ENCODE measurements around the gene PLEKHS1. TPM values are rescaled to one million over a fixed set of nuclear protein-coding genes. Genes with fewer than 3 reads are reported as not detected.
"Not testable (repeated sequence)": the region's sequence is repeated elsewhere in the genome, so short reads cannot be mapped to it uniquely, and the experiment has no call there.

PLEKHS1 gene
- total RNA-seq, 2 experiments from 2014 or later: 0.10 to 0.15 TPM

GRCh38 chr10:113822174-113822573 lies 70.7 kb downstream of the PLEKHS1 start:
- Mint-ChIP-seq H3K36me3 (ENCODE audit: low read depth) (no peaks in the 10 kb centered on the region), H3K9me3 (no peaks in the 10 kb centered on the region), H3K4me3 (no peak overlapping the region), H3K27me3 (peaks cover 10% of the 10 kb centered on the region), H3K27ac (no peak overlapping the region), H3K4me1 (no peaks in the 10 kb centered on the region)
- no peak for DNase-seq
- CTCF ChIA-PET: no interaction called here
- POLR2A ChIA-PET: no interaction called here

GRCh38 chr10:113823389-113823788 lies 71.9 kb downstream of the PLEKHS1 start:
- peaks cover 10% of the 10 kb centered on the region for H3K27me3 Mint-ChIP-seq
- POLR2A ChIA-PET: no interaction called here
- CTCF ChIA-PET: no interaction called here
- no peaks in the 10 kb centered on the region for H3K36me3 Mint-ChIP-seq (ENCODE audit: low read depth)
- DNase-seq: no peak
- H3K27ac Mint-ChIP-seq: no peak overlapping the region
- no peaks in the 10 kb centered on the region for H3K4me1 Mint-ChIP-seq
- H3K4me3 Mint-ChIP-seq: no peak overlapping the region
- no peaks in the 10 kb centered on the region for H3K9me3 Mint-ChIP-seq

- ChIA-PET POLR2A (interaction anchor here (0.6 kb wide), 1 partner anchor 16 kb away, joined by 3 read pairs; no protein-coding TSS in a partner anchor), CTCF (no interaction called here)
- Mint-ChIP-seq H3K4me1 (no peaks in the 10 kb centered on the region), H3K9me3 (no peaks in the 10 kb centered on the region), H3K36me3 (ENCODE audit: low read depth) (no peaks in the 10 kb centered on the region), H3K4me3 (no peak overlapping the region), H3K27me3 (peaks cover 15% of the 10 kb centered on the region), H3K27ac (no peak overlapping the region)
- DNase-seq: no peak
These were observed 74.3 kb downstream of the PLEKHS1 start for GRCh38 chr10:113825791-113826190.

- CTCF ChIA-PET; H3K27ac Mint-ChIP-seq; H3K4me3 Mint-ChIP-seq; DNase-seq; H3K4me1 Mint-ChIP-seq; POLR2A ChIA-PET; H3K36me3 Mint-ChIP-seq (ENCODE audit: low read depth); H3K9me3 Mint-ChIP-seq: not testable (repeated sequence)
- H3K27me3 Mint-ChIP-seq: peaks cover 12% of the 10 kb centered on the region
These were observed 77.1 kb downstream of the PLEKHS1 start for GRCh38 chr10:113828567-113828966.

Small RNA genes within 50 kb of the gene (microRNA-seq; reads per million reads assigned to microRNA genes)
- gene MIR4483 (ENCODE audit: borderline microRNAs expressed, borderline replicate concordance): not detected

Other genes with a start within 250 kb of the PLEKHS1 start
- not detected for gene HABP2, start 198.6 kb upstream of the PLEKHS1 start, total RNA-seq
- not detected for gene NRAP, start 87.6 kb upstream of the PLEKHS1 start, total RNA-seq
- gene CASP7, start 71.8 kb upstream of the PLEKHS1 start, total RNA-seq: 10 to 100 TPM; 33.5 to 35.6 TPM
- 10 to 100 TPM; 12.7 to 13.9 TPM for gene DCLRE1A, start 102.4 kb downstream of the PLEKHS1 start, total RNA-seq
- 10 to 100 TPM; 21.4 to 23.7 TPM for gene NHLRC2, start 103.0 kb downstream of the PLEKHS1 start, total RNA-seq

Data from activated CD4-positive, alpha-beta T cell treated with anti-CD3 and anti-CD28 coated beads, Interleukin-2, amount 10 ng/mL, durations not matched to agents 7 days and 5 days (primary cell).